Rectal smooth muscle tissue (tissue), 1 donor: ENCODE measurements around the gene HIRIP3.

ENCODE experiments used
- H3K27ac ChIP-seq: one replicate; pipeline ENCODE4 v1.7.0; 2013; ENCODE audit warnings: low read depth, low read length, inconsistent platforms
- H3K27me3 ChIP-seq: one replicate; pipeline ENCODE4 v1.7.0; 2013; ENCODE audit warnings: low read length; ENCODE audit not compliant: control insufficient read depth, insufficient read depth
- H3K36me3 ChIP-seq: one replicate; pipeline ENCODE4 v1.7.0; 2013; ENCODE audit warnings: low read length; ENCODE audit not compliant: control insufficient read depth, insufficient read depth
- H3K4me1 ChIP-seq: one replicate; pipeline ENCODE4 v1.7.0; 2013; ENCODE audit warnings: low read length; ENCODE audit not compliant: control insufficient read depth, insufficient read depth
- H3K4me3 ChIP-seq: one replicate; pipeline ENCODE4 v1.7.0; 2013; ENCODE audit warnings: low read length
- H3K9ac ChIP-seq: one replicate; pipeline ENCODE4 v1.7.0; 2013; ENCODE audit warnings: low read length

HIRIP3 gene

GRCh38 chr16:30004424-30004776 lies 9.0 kb upstream of the HIRIP3 start:
- no peak overlapping the region for H3K4me3 ChIP-seq
- no peak overlapping the region for H3K9ac ChIP-seq
- H3K27me3 ChIP-seq = peaks cover 4% of the 10 kb centered on the region
- no peak overlapping the region for H3K27ac ChIP-seq
- no peaks in the 10 kb centered on the region for H3K4me1 ChIP-seq
- peaks cover 7% of the 10 kb centered on the region for H3K36me3 ChIP-seq

- peaks cover 7% of the 10 kb centered on the region for H3K36me3 ChIP-seq
- H3K27me3 ChIP-seq = no peaks in the 10 kb centered on the region
- no peak overlapping the region for H3K9ac ChIP-seq
- no peak overlapping the region for H3K4me3 ChIP-seq
- H3K4me1 ChIP-seq = no peaks in the 10 kb centered on the region
- H3K27ac ChIP-seq = no peak overlapping the region
These were observed 8.4 kb upstream of the HIRIP3 start for GRCh38 chr16:30003670-30004423.

- H3K27me3 ChIP-seq = no peaks in the 10 kb centered on the region
- no peaks in the 10 kb centered on the region for H3K4me1 ChIP-seq
- H3K4me3 ChIP-seq = no peak overlapping the region
- H3K9ac ChIP-seq = no peak overlapping the region
- no peak overlapping the region for H3K27ac ChIP-seq
- H3K36me3 ChIP-seq = peaks cover 7% of the 10 kb centered on the region
These were observed 7.4 kb upstream of the HIRIP3 start for GRCh38 chr16:30002614-30003346.

- Histone ChIP-seq H3K36me3 (peaks cover 7% of the 10 kb centered on the region), H3K4me1 (peaks cover 7% of the 10 kb centered on the region), H3K27me3 (no peaks in the 10 kb centered on the region), H3K4me3 (no peak overlapping the region), H3K9ac (no peak overlapping the region), H3K27ac (no peak overlapping the region)
These were observed 5.6 kb upstream of the HIRIP3 start for GRCh38 chr16:30000735-30001631.

- H3K4me3 ChIP-seq = no peak overlapping the region
- peaks cover 9% of the 10 kb centered on the region for H3K4me1 ChIP-seq
- peaks cover 7% of the 10 kb centered on the region for H3K36me3 ChIP-seq
- no peak overlapping the region for H3K9ac ChIP-seq
- no peak overlapping the region for H3K27ac ChIP-seq
- no peaks in the 10 kb centered on the region for H3K27me3 ChIP-seq
These were observed 4.2 kb upstream of the HIRIP3 start for GRCh38 chr16:29999605-30000004.

GRCh38 chr16:29996766-29997250 lies 1.4 kb upstream of the HIRIP3 start:
- peak overlapping the region; percentile 92 for H3K9ac ChIP-seq
- H3K4me3 ChIP-seq = peak overlapping the region; percentile 97
- H3K27ac ChIP-seq = peak overlapping the region; percentile 96
- H3K36me3 ChIP-seq = peaks cover 10% of the 10 kb centered on the region
- H3K27me3 ChIP-seq = no peaks in the 10 kb centered on the region
- H3K4me1 ChIP-seq = peaks cover 10% of the 10 kb centered on the region

GRCh38 chr16:29995911-29996765 lies 721 bp upstream of the HIRIP3 start, which contains the start of gene INO80E:
TSS of gene INO80E (plus strand) at chr16:29996241. CDS start at chr16:29996311, 70 bp downstream.
- H3K9ac ChIP-seq = peak within 1 kb of the TSS; percentile 92
- H3K27me3 ChIP-seq = no peaks in the 10 kb centered on the region
- peaks cover 10% of the 10 kb centered on the region for H3K4me1 ChIP-seq
- peaks cover 9% of the 10 kb centered on the region for H3K36me3 ChIP-seq
- H3K27ac ChIP-seq = peak within 1 kb of the TSS; percentile 96
- H3K4me3 ChIP-seq = peak within 1 kb of the TSS; percentile 97

- no peaks in the 10 kb centered on the region for H3K27me3 ChIP-seq
- peak overlapping the region; percentile 96 for H3K27ac ChIP-seq
- H3K4me1 ChIP-seq = peaks cover 10% of the 10 kb centered on the region
- H3K9ac ChIP-seq = peak overlapping the region; percentile 36
- peaks cover 9% of the 10 kb centered on the region for H3K36me3 ChIP-seq
- H3K4me3 ChIP-seq = peak overlapping the region; percentile 97
These were observed 655 bp downstream of the HIRIP3 start for GRCh38 chr16:29994600-29995323.

GRCh38 chr16:29993903-29994599 lies 1.4 kb downstream of the HIRIP3 start:
- Histone ChIP-seq H3K36me3 (peaks cover 15% of the 10 kb centered on the region), H3K4me3 (no peak overlapping the region), H3K27me3 (no peaks in the 10 kb centered on the region), H3K4me1 (peaks cover 10% of the 10 kb centered on the region), H3K9ac (no peak overlapping the region), H3K27ac (no peak overlapping the region)

- Histone ChIP-seq H3K27ac (no peak overlapping the region), H3K36me3 (peaks cover 18% of the 10 kb centered on the region), H3K9ac (no peak overlapping the region), H3K4me1 (peaks cover 10% of the 10 kb centered on the region), H3K27me3 (no peaks in the 10 kb centered on the region), H3K4me3 (no peak overlapping the region)
These were observed 2.1 kb downstream of the HIRIP3 start for GRCh38 chr16:29993191-29993902.
